ENCODE measurements around the gene PKIB.

DNA sequence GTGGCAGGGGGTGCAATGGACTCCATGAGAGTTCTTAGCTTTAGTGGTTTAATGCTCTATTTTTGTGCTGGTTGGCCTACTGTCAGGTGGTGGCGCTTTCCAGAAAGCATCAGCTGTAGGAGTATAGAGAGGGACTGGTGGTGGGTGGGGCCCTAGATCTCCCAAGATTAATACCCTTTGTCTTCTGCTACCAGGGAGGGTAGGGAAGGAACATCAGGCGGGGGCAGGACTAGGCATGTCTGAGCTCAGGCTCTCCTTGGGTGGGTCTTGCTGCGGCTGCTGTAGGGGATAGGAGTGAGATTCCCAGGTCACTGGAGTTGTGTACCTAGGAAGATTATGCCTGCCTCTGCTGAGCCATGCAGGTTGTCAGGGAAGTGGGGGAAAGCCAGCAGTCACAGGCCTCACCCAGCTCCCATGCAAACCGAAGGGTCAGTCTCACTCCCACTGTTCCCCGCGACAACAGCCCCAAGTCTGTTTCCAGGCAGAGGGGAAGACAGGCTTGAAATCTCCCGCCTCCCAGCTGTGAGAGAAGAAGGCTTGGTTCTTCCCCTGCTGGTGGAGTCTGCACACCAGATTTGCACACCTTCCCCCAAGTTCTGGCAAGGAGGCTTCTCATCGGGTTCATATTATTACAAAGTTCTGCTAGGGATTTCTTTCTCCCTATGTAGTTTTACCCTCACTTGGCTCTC is 46.7 kb upstream of the PKIB start:
- TF ChIP-seq, protein P1, sequence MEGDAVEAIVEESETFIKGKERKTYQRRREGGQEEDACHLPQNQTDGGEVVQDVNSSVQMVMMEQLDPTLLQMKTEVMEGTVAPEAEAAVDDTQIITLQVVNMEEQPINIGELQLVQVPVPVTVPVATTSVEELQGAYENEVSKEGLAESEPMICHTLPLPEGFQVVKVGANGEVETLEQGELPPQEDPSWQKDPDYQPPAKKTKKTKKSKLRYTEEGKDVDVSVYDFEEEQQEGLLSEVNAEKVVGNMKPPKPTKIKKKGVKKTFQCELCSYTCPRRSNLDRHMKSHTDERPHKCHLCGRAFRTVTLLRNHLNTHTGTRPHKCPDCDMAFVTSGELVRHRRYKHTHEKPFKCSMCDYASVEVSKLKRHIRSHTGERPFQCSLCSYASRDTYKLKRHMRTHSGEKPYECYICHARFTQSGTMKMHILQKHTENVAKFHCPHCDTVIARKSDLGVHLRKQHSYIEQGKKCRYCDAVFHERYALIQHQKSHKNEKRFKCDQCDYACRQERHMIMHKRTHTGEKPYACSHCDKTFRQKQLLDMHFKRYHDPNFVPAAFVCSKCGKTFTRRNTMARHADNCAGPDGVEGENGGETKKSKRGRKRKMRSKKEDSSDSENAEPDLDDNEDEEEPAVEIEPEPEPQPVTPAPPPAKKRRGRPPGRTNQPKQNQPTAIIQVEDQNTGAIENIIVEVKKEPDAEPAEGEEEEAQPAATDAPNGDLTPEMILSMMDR (IDR thresholded peaks at IDR 0.05; ENCODE audit: low read depth, low read length): no peak
- TF ChIP-seq EZH2phosphoT487 (IDR thresholded peaks at IDR 0.05; ENCODE audit: low read depth): no peak
